NCI-H187 (cell line): ENCODE data around the gene DHTKD1.
"Not testable (repeated sequence)": the region's sequence is repeated elsewhere in the genome, so short reads cannot be mapped to it uniquely, and the experiment has no call there.

Experiments used
- DNase-seq, 2 experiments: peaks; one replicate each; lab custom pipeline; 2025; lab: John Stamatoyannopoulos, UW

The DHTKD1 gene

GRCh38 chr10:12067336-12067735 lies 1.4 kb upstream of the DHTKD1 start:
- no peak for DNase-seq

DNA sequence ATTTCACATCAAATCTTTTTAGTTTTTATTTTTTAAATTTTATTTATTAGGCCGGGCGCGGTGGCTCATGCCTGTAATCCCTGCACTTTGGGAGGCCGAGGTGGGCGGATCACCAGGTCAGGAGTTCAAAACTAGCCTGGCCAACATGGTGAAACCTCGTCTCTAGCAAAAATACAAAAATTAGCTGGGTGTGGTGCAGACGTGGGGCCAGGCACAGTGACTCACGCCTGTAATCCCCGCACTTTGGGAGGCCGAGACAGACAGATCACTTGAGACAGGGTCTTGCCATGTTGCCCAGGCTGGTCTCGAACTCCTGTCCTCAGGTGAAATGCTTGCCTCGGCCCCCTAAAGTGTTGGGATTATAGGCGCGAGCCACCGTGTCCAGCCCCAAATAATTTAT lies 2.7 kb downstream of the DHTKD1 start:
- not testable (repeated sequence) for DNase-seq

DNA sequence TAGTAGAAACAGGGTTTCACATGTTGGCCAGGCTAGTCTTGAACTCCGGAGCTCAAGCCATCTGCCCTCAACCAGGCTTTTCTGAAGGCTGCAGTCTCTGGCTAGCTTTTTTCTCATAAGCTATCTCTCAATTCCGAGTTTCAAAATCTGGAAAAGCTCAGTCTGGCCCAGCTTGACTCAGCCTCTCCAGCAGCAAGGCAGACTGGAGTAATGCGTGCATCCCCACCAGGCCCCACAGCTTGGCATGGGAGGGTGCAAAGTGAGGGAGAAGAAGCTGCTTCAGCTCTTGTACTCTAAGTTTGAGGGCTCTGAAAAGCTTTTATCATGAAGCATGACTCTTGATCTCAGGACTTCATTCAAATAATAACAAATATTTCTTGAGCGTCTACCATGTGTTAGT lies 4.8 kb downstream of the DHTKD1 start:
- no peak for DNase-seq

- DNase-seq: no peak
Measured at GRCh38 chr10:12077580-12078180, 8.9 kb downstream of the DHTKD1 start.

GRCh38 chr10:12081470-12081869 lies 12.7 kb downstream of the DHTKD1 start:
- no peak for DNase-seq

DNA sequence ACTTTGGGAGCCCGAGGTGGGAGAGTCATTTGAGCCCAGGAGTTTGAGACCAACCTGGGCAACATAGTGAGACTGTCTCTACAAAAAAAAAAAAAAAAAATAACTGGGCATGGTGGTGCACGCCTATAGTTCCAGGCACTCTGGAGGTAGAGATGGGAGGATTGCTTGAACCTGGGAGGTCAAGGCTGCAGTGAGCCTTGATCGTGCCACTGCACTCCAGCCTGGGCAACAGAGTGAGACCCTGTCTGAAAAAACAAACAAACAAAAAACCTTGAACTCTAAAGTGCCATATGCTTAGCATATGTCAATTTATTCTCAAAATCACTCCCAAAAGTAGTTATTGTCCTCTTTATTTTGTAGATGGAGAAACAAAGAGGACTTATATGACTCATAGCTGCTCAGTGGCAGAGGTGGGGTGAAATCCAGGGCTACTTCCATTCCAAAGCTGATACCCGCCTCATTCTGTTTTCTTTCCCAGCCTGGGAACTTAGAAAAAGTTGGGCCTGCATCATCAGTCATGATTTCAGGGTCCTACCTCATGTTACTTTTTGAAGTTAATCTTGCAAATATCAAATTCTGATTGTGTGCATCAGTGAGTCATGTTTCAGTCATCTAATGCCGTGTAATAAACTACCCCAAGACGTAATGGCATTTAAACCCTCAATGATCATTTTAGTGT lies 13.3 kb downstream of the DHTKD1 start:
- DNase-seq: no peak

DNA sequence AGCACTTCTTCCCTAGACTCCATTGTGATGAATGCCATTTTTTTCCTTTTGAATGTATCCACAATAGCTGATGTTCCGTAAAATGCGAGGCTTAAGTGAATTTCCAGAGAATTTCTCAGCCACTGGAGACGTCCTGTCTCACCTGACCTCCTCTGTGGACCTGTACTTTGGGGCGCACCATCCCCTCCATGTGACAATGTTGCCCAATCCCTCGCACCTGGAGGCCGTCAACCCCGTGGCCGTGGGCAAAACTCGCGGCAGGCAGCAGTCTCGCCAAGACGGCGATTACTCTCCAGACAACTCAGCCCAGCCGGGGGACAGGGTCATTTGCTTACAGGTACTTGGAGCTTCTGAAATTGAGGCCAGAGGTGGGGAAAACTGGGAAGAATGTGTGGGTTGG lies 20.2 kb downstream of the DHTKD1 start:
- DNase-seq: no peak

DNA sequence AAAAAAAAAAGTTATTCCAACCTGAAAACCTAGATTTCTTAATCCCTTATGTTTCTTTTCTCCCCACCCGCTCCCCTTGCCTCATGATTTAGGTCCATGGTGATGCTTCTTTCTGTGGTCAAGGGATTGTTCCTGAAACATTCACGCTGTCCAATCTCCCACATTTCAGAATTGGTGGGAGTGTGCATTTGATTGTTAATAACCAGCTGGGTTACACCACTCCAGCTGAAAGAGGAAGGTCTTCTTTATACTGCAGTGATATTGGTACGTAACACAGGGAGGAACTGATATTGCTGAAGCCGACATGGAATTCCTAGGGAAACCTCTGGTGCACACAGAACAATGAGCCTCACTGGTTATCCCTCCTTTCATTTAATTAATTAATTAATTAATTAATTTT lies 22.7 kb downstream of the DHTKD1 start:
- DNase-seq: no peak

DNA sequence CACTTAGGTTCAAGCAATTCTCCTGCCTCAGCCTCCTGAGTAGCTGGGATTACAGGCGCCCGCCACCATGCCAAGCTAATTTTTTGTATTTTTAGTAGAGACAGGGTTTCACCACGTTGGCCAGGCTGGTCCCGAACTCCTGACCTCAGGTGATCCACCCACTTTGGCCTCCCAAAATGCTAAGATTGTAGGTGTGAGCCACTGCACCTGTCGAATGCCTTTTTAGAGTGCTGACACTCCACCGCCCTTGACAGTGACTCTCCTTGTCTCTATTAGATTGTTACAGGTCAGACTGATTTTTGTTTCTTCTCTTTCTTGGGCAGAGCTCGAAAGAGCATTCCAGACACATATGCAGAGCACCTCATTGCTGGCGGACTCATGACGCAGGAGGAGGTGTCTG lies 28.6 kb downstream of the DHTKD1 start:
- not testable (repeated sequence) for DNase-seq

- DNase-seq: no peak
Measured at GRCh38 chr10:12097791-12098190, 29.0 kb downstream of the DHTKD1 start.

- DNase-seq: no peak
Measured at GRCh38 chr10:12098966-12099365, 30.2 kb downstream of the DHTKD1 start.

GRCh38 chr10:12103802-12104201 lies 35.0 kb downstream of the DHTKD1 start:
- DNase-seq: no peak

GRCh38 chr10:12107781-12108180 lies 39.0 kb downstream of the DHTKD1 start:
- no peak for DNase-seq

- DNase-seq: no peak
Measured at GRCh38 chr10:12109286-12109685, 40.5 kb downstream of the DHTKD1 start.

- DNase-seq: no peak
Measured at GRCh38 chr10:12111528-12111927, 42.8 kb downstream of the DHTKD1 start.

DNA sequence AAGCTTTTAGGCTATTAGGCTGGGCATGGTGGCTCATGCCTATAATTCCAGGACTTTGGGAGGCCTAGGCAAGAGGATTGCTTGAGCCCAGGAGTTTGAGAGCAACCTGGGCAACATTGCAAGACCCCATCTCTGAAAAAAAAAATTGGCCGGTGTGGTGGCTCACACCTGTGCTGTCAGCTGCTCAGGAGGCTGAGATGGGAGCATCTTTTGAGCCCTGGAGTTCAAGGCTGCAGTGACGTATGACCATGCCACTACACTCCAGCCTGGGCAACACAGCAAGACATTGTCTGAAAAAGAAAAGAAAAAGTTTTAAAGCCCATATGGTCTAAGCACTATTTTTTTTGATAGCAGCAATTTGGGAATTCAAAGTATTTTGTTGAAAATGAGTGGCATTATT lies 44.9 kb downstream of the DHTKD1 start:
- DNase-seq: no peak

DNA sequence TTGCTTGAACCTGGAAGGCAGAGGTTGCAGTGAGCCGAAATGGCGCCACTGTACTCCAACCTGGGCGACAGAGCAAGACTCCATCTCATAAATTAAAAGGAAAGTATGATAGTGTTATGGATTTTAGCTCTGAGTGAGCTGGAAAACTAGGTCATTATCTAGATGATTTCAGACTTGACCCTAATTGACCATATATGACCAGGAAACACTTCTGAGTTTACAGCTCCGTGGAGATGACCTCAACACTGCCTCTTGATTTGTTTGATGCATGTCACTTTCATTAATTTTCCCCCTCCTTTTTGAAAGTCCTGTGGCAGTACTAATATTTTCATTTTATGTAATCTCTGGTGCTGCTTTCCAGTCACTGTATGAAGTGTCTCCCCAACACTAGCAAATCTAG lies 52.9 kb downstream of the DHTKD1 start:
- no peak for DNase-seq

GRCh38 chr10:12129222-12130111 lies 60.7 kb downstream of the DHTKD1 start, which contains the start of gene SEC61A2:
Gene SEC61A2, plus strand, starts transcription at chr10:12129677. Its CDS starts 111 bp downstream, at chr10:12129788.
- peak; percentile 36 to 88 for DNase-seq

DNA sequence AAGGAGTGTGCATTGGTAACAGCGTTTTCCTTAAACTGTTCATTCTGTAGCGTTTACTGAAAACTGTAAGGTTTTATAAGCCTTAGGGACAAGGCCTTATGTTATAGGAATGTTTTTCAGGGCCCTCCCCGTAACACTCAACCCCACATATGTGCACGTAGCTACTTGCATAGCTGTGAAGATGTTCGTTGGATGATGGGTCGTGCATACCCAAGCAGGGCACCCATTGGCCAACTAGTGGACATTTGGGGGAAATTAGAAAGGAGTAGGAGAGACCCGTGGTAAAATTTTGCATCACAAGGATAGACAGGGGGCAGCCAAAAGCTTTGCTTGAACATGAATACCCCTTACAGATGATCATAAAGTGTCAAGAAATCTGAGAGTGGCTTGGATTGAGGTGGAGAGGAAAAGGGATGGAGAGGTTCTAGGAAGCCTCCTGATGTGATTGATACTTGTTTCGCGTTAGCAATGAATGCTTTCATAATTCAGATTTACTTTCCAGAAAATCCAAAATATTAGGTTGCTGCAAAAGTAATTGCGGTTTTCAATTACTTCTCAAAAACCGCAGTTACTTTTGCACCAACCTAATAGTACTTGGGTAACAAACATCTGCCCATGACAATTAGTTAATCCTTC lies 61.6 kb downstream of the DHTKD1 start:
- DNase-seq: no peak

DNA sequence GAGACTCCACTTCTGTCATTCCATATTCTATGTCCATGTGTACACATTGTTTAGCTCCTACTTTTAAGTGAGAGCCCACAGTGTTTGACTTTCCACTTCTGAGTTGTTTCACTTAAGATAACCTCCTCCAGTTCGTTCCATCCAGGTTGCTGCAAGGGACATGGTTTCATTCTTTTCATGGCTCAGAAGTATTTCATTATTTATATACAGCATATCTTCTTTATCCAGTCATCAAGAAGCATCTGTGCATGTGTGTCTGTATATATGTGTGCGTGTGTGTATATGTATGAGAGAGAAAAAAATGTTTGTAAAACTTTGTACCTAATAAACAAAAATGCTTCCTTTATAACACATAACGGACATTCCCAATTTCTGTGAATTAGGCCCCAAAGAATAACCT lies 66.9 kb downstream of the DHTKD1 start:
- DNase-seq: no peak

DNA sequence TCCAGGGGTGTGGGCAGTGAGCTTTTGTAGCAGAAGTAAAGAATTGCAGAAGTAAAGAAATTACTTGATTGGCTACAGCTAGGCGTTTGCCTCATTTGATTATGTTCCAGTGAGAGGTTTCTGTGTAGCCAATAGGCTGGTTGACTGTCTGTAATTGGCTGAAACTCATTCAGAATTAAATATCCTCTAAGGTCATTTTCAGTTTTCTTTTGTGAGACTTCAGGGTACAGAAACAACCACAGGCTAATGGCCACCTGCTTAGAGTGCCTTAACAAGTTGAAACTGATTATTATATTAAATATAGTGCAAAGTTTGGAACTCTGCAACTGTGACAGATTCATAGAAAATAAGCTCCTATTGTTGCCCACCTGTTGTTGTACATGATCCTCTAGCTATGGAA lies 71.3 kb downstream of the DHTKD1 start:
- DNase-seq: no peak

DNA sequence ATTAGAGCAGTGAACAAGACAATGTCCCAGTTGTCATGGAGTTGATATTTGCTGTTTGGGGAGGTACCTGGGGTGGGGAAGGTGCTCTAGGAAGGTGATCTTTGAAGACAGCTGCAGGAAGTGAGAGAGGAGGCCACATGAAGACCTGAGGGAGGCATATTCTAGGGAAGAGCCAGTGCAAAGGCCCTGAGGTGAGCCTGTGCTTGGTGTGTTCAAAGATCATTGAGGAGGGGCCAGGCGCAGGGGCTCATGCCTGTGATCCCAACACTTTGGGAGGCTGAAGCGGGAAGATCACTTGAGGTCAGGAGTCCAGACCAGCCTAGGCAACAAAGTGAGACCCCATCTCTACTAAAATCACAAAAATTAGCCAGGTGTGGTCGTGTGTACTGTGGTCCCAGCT lies 75.8 kb downstream of the DHTKD1 start:
- DNase-seq: no peak
